Esophagus muscularis mucosa (tissue), 4 donors: Measurements from ENCODE around the gene CALD1.

Experiments
- CTCF ChIP-seq, 3 experiments: fragments of 200-600 bp in 2 of 3; fragments of 450-650 bp in 1 of 3; sonication (generic) in 2 of 3; IDR thresholded peaks; one replicate each; pipeline ENCODE4 v1.5.1; 2017 to 2019; ENCODE audit warnings: antibody characterized with exemption in 3 of 3, mild to moderate bottlenecking in 2 of 3, moderate library complexity in 1 of 3
- EP300 ChIP-seq: sonication (generic); formaldehyde crosslinking; IDR thresholded peaks from one replicate; pipeline ENCODE4 v1.6.1; 2017; ENCODE audit warnings: antibody characterized with exemption
- POLR2AphosphoS5 ChIP-seq, 2 donors: sonication (generic); formaldehyde crosslinking; IDR thresholded peaks; one replicate each; pipeline ENCODE4 v1.6.1; 2017; ENCODE audit warnings: antibody characterized with exemption in 2 of 2

DNA sequence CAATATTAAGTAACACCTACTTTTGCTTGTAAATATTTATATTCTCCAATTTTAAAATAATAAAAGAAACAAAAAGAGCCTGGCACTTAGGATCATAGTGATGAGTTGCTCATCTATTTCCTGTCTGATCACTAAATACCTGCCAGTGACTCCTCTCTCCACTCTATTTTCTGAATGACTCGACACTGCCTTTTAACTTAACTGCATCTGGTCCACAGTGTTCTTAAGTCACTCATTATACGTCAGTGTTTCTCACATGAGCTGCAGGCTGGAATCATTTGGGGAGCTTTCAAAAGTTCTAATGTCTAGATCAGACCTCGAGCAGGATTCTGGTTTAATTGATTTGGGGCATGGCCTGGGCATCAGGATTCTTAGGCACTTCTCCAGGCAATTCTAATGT lies 128.9 kb downstream of the CALD1 start:
- TF ChIP-seq POLR2AphosphoS5 (IDR thresholded peaks at IDR 0.05) (peak; percentile 45 to 61), CTCF (IDR thresholded peaks at IDR 0.05) (no peak), EP300 (no peak)
